ENCODE data around the gene FGD5.

GRCh38 chr3:14774431-14774830 is 44.3 kb upstream of the FGD5 start:
- TF ChIP-seq POLR2A (IDR thresholded peaks at IDR 0.05) (no peak), CTCF (IDR thresholded peaks at IDR 0.05) (no peak)
